GM12878 (cell line): ENCODE measurements around the gene ZNF785. TPM values are rescaled to one million over a fixed set of nuclear protein-coding genes. Genes with fewer than 3 reads are reported as not detected.

Source experiments
- BACH1 ChIP-seq: fragments of 450-650 bp; IDR thresholded peaks from 2 replicates; pipeline ENCODE4 v1.6.1; 2017; ENCODE audit warnings: mild to moderate bottlenecking, borderline replicate concordance
- BCL11A ChIP-seq: IDR thresholded peaks from 2 replicates; pipeline ENCODE4 v1.6.1; 2011; ENCODE audit warnings: low read depth, low read length
- CBX3 ChIP-seq: fragments of 200-600 bp; sonication (generic); IDR thresholded peaks from 2 replicates; pipeline ENCODE4 v1.6.1; 2016; ENCODE audit warnings: low read depth, borderline replicate concordance
- CHD2 ChIP-seq: IDR thresholded peaks from 2 replicates; pipeline ENCODE4 v1.6.1; 2011; ENCODE audit warnings: low read depth, low read length, improper control_type of control experiment, borderline replicate concordance
- ESRRA ChIP-seq: IDR thresholded peaks from 2 replicates; pipeline ENCODE4 v1.6.1; 2012; ENCODE audit warnings: mild to moderate bottlenecking, low read length, improper control_type of control experiment
- FOS ChIP-seq: IDR thresholded peaks from 3 replicates; pipeline ENCODE4 v1.6.1; 2011; ENCODE audit warnings: borderline replicate concordance; ENCODE audit not compliant: insufficient read length; ENCODE audit errors: extremely low read depth
- FOXK2 ChIP-seq: fragments of 450-650 bp; IDR thresholded peaks from 2 replicates; pipeline ENCODE4 v1.6.1; 2017; ENCODE audit warnings: mild to moderate bottlenecking, moderate library complexity
- IKZF1 ChIP-seq: fragments of 450-650 bp; conservative IDR thresholded peaks from 2 replicates; pipeline ENCODE4 v1.6.1; 2017; ENCODE audit warnings: antibody characterized with exemption, mild to moderate bottlenecking
- MTA2 ChIP-seq: fragments of 450-650 bp; IDR thresholded peaks from 2 replicates; pipeline ENCODE4 v1.6.1; 2016; ENCODE audit warnings: low read depth, mild to moderate bottlenecking, moderate library complexity
- NFYB ChIP-seq: IDR thresholded peaks from 2 replicates; pipeline ENCODE4 v1.6.1; 2011; ENCODE audit warnings: low read depth, mild to moderate bottlenecking, low read length, improper control_type of control experiment, moderate library complexity; ENCODE audit not compliant: insufficient read depth
- PAX8 ChIP-seq: fragments of 450-650 bp; IDR thresholded peaks from 2 replicates; pipeline ENCODE4 v1.6.1; 2017; ENCODE audit warnings: mild to moderate bottlenecking, moderate library complexity
- POLR2AphosphoS5 ChIP-seq: IDR thresholded peaks from 2 replicates; pipeline ENCODE4 v1.6.1; 2011; ENCODE audit warnings: mild to moderate bottlenecking, low read length, inconsistent platforms
- RB1 ChIP-seq: fragments of 450-650 bp; formaldehyde crosslinking; IDR thresholded peaks from 2 replicates; pipeline ENCODE4 v1.6.1; 2017; ENCODE audit warnings: mild to moderate bottlenecking, borderline replicate concordance
- SPI1 ChIP-seq: IDR thresholded peaks from 2 replicates; pipeline ENCODE4 v1.6.1; 2011; ENCODE audit warnings: low read depth, mild to moderate bottlenecking, low read length, moderate library complexity, borderline replicate concordance; ENCODE audit not compliant: insufficient read depth
- TARDBP ChIP-seq: IDR thresholded peaks from 2 replicates; pipeline ENCODE4 v1.6.1; 2016; ENCODE audit warnings: borderline replicate concordance
- ZBED1 ChIP-seq: IDR thresholded peaks from 2 replicates; pipeline ENCODE4 v1.6.1; 2016; ENCODE audit warnings: borderline replicate concordance
- ZZZ3 ChIP-seq: IDR thresholded peaks from 2 replicates; pipeline ENCODE4 v1.6.1; 2011; ENCODE audit warnings: low read depth; ENCODE audit not compliant: control insufficient read depth, insufficient read length
- polyA plus RNA-seq, 11 experiments: library from polyadenylated mRNA; depleted of rRNA in 4 of 11; unstranded in 6 of 11; stranded (reverse) in 5 of 11; fragments of >200 nt; fragmentation: Nextera tagmentation in 4 of 11; fragmentation: Illumina TruSeq in 1 of 11; extraction: Ambion mirVana in 4 of 11; extraction: Trizol in 1 of 11; gene quantifications; 1 replicate in 1 of 11; 2 replicates in 10 of 11; pipeline versions ENCODE4 v1.2.1 to v1.2.3, GENCODE V29; 2011 to 2016; ENCODE audit warnings: inconsistent platforms in 2 of 11, missing spikeins in 2 of 11, low read depth in 1 of 11
- total RNA-seq, 4 experiments: library from RNA; depleted of rRNA in 3 of 4; stranded (reverse); fragments of >200 nt in 3 of 4; fragmentation: Illumina TruSeq in 1 of 4; extraction: Trizol in 1 of 4; gene quantifications; 2 replicates each; pipeline versions ENCODE4 v1.2.1 to v1.2.3, GENCODE V29; 2013 to 2021
- TF ChIP-seq, protein P1 (sequence below): fragments of 450-650 bp; IDR thresholded peaks from 2 replicates; pipeline ENCODE4 v1.6.1; 2017; ENCODE audit warnings: mild to moderate bottlenecking, moderate library complexity
- TF ChIP-seq, protein P2 (sequence below): fragments of 450-650 bp; IDR thresholded peaks from 2 replicates; pipeline ENCODE4 v1.6.1; 2018; ENCODE audit warnings: borderline replicate concordance, mild to moderate bottlenecking; ENCODE audit not compliant: partially characterized antibody
- TF ChIP-seq, protein P3 (sequence below): fragments of 150-350 bp; IDR thresholded peaks from 2 replicates; pipeline ENCODE4 v1.6.1; 2014; ENCODE audit warnings: mild to moderate bottlenecking, low read depth, low read length
- TF ChIP-seq, protein P4 (sequence below): IDR thresholded peaks from 2 replicates; pipeline ENCODE4 v1.6.1; 2011; ENCODE audit warnings: borderline replicate concordance, low read depth, mild to moderate bottlenecking, moderate library complexity, low read length; ENCODE audit not compliant: insufficient read depth, poor library complexity, severe bottlenecking

The ZNF785 gene
- total and polyA plus RNA-seq, 10 of the 15 experiments (the other 5 are each of a cell fraction or from before 2014, with no cell fraction given): 0.87 to 11.5 (median 7.5) TPM

DNA sequence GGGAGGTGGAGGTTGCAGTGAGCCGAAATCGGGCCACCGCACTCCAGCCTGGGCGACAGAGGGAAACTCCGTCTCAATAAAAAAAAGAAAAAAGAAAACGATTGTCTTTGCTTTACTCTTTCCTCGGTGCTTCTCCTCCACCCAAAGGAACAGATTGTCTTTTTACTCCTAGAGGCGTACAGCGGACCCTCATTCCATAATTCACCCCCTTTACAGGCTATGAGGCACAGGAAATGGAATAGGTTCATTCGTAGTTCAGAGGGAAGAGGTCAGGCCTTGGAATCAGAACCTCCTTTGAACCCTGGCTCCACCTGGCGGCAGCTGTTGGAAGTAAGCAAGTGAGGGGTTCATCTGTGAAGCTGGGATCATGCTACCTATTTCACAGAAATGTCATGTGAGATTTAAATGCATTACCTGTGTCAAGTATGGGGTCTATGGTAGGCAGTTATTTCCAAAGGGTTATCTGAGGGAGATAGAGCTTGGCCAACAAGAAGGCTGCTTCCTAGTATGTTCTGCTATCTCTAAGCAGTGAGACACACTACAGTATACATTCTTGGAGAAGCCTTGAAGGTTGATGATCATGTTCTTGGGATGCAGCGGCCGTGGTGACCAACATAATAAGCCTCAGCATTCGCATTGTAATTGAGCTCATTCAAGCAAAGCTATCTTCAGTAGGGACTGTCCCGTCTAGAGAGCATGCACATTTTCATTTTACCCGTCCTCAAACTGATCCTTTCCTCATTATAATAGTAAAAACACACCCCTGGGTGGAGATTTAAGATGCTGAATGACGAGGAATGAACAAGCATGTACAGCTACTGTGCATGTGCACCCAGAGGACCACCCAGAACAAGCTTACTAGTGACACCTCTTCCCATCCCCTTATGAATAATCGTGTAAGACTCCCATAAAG is 43.4 kb upstream of the ZNF785 start (continued):
- TF ChIP-seq, protein P1, sequence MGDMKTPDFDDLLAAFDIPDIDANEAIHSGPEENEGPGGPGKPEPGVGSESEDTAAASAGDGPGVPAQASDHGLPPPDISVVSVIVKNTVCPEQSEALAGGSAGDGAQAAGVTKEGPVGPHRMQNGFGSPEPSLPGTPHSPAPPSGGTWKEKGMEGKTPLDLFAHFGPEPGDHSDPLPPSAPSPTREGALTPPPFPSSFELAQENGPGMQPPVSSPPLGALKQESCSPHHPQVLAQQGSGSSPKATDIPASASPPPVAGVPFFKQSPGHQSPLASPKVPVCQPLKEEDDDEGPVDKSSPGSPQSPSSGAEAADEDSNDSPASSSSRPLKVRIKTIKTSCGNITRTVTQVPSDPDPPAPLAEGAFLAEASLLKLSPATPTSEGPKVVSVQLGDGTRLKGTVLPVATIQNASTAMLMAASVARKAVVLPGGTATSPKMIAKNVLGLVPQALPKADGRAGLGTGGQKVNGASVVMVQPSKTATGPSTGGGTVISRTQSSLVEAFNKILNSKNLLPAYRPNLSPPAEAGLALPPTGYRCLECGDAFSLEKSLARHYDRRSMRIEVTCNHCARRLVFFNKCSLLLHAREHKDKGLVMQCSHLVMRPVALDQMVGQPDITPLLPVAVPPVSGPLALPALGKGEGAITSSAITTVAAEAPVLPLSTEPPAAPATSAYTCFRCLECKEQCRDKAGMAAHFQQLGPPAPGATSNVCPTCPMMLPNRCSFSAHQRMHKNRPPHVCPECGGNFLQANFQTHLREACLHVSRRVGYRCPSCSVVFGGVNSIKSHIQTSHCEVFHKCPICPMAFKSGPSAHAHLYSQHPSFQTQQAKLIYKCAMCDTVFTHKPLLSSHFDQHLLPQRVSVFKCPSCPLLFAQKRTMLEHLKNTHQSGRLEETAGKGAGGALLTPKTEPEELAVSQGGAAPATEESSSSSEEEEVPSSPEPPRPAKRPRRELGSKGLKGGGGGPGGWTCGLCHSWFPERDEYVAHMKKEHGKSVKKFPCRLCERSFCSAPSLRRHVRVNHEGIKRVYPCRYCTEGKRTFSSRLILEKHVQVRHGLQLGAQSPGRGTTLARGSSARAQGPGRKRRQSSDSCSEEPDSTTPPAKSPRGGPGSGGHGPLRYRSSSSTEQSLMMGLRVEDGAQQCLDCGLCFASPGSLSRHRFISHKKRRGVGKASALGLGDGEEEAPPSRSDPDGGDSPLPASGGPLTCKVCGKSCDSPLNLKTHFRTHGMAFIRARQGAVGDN: peak; percentile 69; the same call in 1 of the 2 replicates
- TF ChIP-seq BACH1 (peak; percentile 15; the same call in 1 of the 2 replicates), MTA2 (peak; percentile 63), ZBED1 (no peak), RB1 (no peak), PAX8 (no peak), SPI1 (no peak), BCL11A (no peak), TARDBP (no peak), NFYB (no peak), FOXK2 (no peak), ESRRA (no peak), ZZZ3 (no peak), CHD2 (0 out of 2 replicates have a peak, but pooled peaks have one; percentile 16), IKZF1 (peak; percentile 71), FOS (no peak), CBX3 (no peak), POLR2AphosphoS5 (no peak)
- TF ChIP-seq, protein P2, sequence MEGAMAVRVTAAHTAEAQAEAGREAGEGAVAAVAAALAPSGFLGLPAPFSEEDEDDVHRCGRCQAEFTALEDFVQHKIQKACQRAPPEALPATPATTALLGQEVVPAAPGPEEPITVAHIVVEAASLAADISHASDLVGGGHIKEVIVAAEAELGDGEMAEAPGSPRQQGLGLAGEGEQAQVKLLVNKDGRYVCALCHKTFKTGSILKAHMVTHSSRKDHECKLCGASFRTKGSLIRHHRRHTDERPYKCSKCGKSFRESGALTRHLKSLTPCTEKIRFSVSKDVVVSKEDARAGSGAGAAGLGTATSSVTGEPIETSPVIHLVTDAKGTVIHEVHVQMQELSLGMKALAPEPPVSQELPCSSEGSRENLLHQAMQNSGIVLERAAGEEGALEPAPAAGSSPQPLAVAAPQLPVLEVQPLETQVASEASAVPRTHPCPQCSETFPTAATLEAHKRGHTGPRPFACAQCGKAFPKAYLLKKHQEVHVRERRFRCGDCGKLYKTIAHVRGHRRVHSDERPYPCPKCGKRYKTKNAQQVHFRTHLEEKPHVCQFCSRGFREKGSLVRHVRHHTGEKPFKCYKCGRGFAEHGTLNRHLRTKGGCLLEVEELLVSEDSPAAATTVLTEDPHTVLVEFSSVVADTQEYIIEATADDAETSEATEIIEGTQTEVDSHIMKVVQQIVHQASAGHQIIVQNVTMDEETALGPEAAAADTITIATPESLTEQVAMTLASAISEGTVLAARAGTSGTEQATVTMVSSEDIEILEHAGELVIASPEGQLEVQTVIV: no peak
- TF ChIP-seq, protein P3, sequence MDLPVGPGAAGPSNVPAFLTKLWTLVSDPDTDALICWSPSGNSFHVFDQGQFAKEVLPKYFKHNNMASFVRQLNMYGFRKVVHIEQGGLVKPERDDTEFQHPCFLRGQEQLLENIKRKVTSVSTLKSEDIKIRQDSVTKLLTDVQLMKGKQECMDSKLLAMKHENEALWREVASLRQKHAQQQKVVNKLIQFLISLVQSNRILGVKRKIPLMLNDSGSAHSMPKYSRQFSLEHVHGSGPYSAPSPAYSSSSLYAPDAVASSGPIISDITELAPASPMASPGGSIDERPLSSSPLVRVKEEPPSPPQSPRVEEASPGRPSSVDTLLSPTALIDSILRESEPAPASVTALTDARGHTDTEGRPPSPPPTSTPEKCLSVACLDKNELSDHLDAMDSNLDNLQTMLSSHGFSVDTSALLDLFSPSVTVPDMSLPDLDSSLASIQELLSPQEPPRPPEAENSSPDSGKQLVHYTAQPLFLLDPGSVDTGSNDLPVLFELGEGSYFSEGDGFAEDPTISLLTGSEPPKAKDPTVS: no peak
- TF ChIP-seq, protein P4, sequence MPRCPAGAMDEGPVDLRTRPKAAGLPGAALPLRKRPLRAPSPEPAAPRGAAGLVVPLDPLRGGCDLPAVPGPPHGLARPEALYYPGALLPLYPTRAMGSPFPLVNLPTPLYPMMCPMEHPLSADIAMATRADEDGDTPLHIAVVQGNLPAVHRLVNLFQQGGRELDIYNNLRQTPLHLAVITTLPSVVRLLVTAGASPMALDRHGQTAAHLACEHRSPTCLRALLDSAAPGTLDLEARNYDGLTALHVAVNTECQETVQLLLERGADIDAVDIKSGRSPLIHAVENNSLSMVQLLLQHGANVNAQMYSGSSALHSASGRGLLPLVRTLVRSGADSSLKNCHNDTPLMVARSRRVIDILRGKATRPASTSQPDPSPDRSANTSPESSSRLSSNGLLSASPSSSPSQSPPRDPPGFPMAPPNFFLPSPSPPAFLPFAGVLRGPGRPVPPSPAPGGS: no peak
